NK-92 treated with Interleukin-12 subunit alpha and Interleukin-12 subunit beta, amount 100 ng/mL, for 24 hours (cell line): ENCODE data around the gene ZNF587B.
"Not testable (repeated sequence)": the region's sequence is repeated elsewhere in the genome, so short reads cannot be mapped to it uniquely, and the experiment has no call there.

ENCODE experiments used
- DNase-seq: peaks from one replicate; lab custom pipeline; 2025; lab: John Stamatoyannopoulos, UW

ZNF587B gene

GRCh38 chr19:57830071-57830602 is at the start of gene ZNF587B:
Gene ZNF587B (plus strand): TSS chr19:57830299. CDS start chr19:57830529, 230 bp downstream.
- no peak for DNase-seq

GRCh38 chr19:57786286-57786685 is 43.8 kb upstream of the ZNF587B start:
- DNase-seq = no peak

GRCh38 chr19:57786906-57787305 is 43.2 kb upstream of the ZNF587B start:
- no peak for DNase-seq

GRCh38 chr19:57788114-57788692 is 41.9 kb upstream of the ZNF587B start:
- no peak for DNase-seq

GRCh38 chr19:57789288-57789687 is 40.8 kb upstream of the ZNF587B start:
- no peak for DNase-seq

- DNase-seq = not testable (repeated sequence)
Observed at GRCh38 chr19:57796580-57796979, 33.5 kb upstream of the ZNF587B start.

- DNase-seq = no peak
Observed at GRCh38 chr19:57800696-57801095, 29.4 kb upstream of the ZNF587B start.

GRCh38 chr19:57802269-57802668 is 27.8 kb upstream of the ZNF587B start:
- no peak for DNase-seq

GRCh38 chr19:57803265-57803593 is 26.9 kb upstream of the ZNF587B start:
- no peak for DNase-seq

GRCh38 chr19:57803594-57804325 is 26.3 kb upstream of the ZNF587B start:
- no peak for DNase-seq

GRCh38 chr19:57807541-57807940 is 22.6 kb upstream of the ZNF587B start:
- DNase-seq = no peak

GRCh38 chr19:57810410-57811295 is 19.4 kb upstream of the ZNF587B start:
- not testable (repeated sequence) for DNase-seq

GRCh38 chr19:57812226-57812625 is 17.9 kb upstream of the ZNF587B start:
- DNase-seq = no peak

GRCh38 chr19:57812975-57813820 is 16.9 kb upstream of the ZNF587B start:
- DNase-seq = not testable (repeated sequence)

- no peak for DNase-seq
Observed at GRCh38 chr19:57813919-57814504, 16.1 kb upstream of the ZNF587B start.

- DNase-seq = peak; percentile 60
Observed at GRCh38 chr19:57814505-57815246, 15.4 kb upstream of the ZNF587B start, which contains the start of gene ZNF552. Gene ZNF552 (minus strand): TSS chr19:57814913. CDS start chr19:57814743, 170 bp downstream.

- no peak for DNase-seq
Observed at GRCh38 chr19:57815247-57816075, 14.6 kb upstream of the ZNF587B start.

GRCh38 chr19:57816652-57817051 is 13.4 kb upstream of the ZNF587B start:
- DNase-seq = no peak

GRCh38 chr19:57817976-57818375 is 12.1 kb upstream of the ZNF587B start:
- DNase-seq = no peak
